ENCODE results near the gene PRKN. TPM values are rescaled to one million over a fixed set of nuclear protein-coding genes. Genes with fewer than 3 reads are reported as not detected.

The PRKN gene
- total RNA-seq, 1 experiment from 2014 or later: 1.2 TPM

GRCh38 chr6:161755080-161755479, 972.5 kb downstream of the PRKN start:
- ChIA-PET CTCF (no interaction called here), POLR2A (ENCODE audit: low non-redundant PET) (no interaction called here)
- H3K36me3 ChIP-seq (ENCODE audit: insufficient read depth, low read length, poor library complexity, severe bottlenecking): no peaks in the 10 kb centered on the region
- no peak overlapping the region for H3K27ac ChIP-seq (ENCODE audit: low read depth, low read length, poor library complexity, severe bottlenecking)
- no peak for TF ChIP-seq CTCF (conservative IDR thresholded peaks at IDR 0.05; ENCODE audit: low read depth, low read length)
- no peak for TF ChIP-seq EZH2 (IDR thresholded peaks at IDR 0.05; ENCODE audit: borderline replicate concordance, low read depth, low read length, poor library complexity, severe bottlenecking)
- no peaks in the 10 kb centered on the region for H3K27me3 ChIP-seq (replicated peaks; ENCODE audit: insufficient read depth, low read depth, low read length, poor library complexity)
- no peak overlapping the region for H3K4me3 ChIP-seq (ENCODE audit: low read depth, low read length, poor library complexity, severe bottlenecking)
- intact Hi-C loops (cut with micrococcal nuclease; ENCODE audit: unreplicated experiment): no loop called here
- DNase-seq (ENCODE audit: low spot score): no peak
- no peaks in the 10 kb centered on the region for H3K4me1 ChIP-seq (ENCODE audit: insufficient read depth, low read length, poor library complexity, severe bottlenecking)
- H3K9me3 ChIP-seq (ENCODE audit: low read depth, low read length, poor library complexity, severe bottlenecking): no peaks in the 10 kb centered on the region
- BruUV-seq (replicated peaks): no TSS peak

- ChIA-PET POLR2A (ENCODE audit: low non-redundant PET) (no interaction called here), CTCF (no interaction called here)
- intact Hi-C loops (cut with micrococcal nuclease; ENCODE audit: unreplicated experiment): no loop called here
- no peaks in the 10 kb centered on the region for H3K9me3 ChIP-seq (ENCODE audit: low read depth, low read length, poor library complexity, severe bottlenecking)
- H3K27ac ChIP-seq (ENCODE audit: low read depth, low read length, poor library complexity, severe bottlenecking): no peak overlapping the region
- BruUV-seq (replicated peaks): no TSS peak
- no peaks in the 10 kb centered on the region for H3K4me1 ChIP-seq (ENCODE audit: insufficient read depth, low read length, poor library complexity, severe bottlenecking)
- H3K27me3 ChIP-seq (replicated peaks; ENCODE audit: insufficient read depth, low read depth, low read length, poor library complexity): no peaks in the 10 kb centered on the region
- H3K4me3 ChIP-seq (ENCODE audit: low read depth, low read length, poor library complexity, severe bottlenecking): no peak overlapping the region
- no peak for DNase-seq (ENCODE audit: low spot score)
- no peaks in the 10 kb centered on the region for H3K36me3 ChIP-seq (ENCODE audit: insufficient read depth, low read length, poor library complexity, severe bottlenecking)
- no peak for TF ChIP-seq EZH2 (IDR thresholded peaks at IDR 0.05; ENCODE audit: borderline replicate concordance, low read depth, low read length, poor library complexity, severe bottlenecking)
- no peak for TF ChIP-seq CTCF (conservative IDR thresholded peaks at IDR 0.05; ENCODE audit: low read depth, low read length)
These were observed 976.9 kb downstream of the PRKN start for GRCh38 chr6:161750686-161751085.

GRCh38 chr6:161749576-161749975, 978.0 kb downstream of the PRKN start:
- intact Hi-C loops (cut with micrococcal nuclease; ENCODE audit: unreplicated experiment): loop anchor here (2.0 to 5.0 kb wide), 2 partner anchors 173 to 319 kb away; no protein-coding TSS in a partner anchor
- Histone ChIP-seq H3K27me3 (replicated peaks; ENCODE audit: insufficient read depth, low read depth, low read length, poor library complexity) (no peaks in the 10 kb centered on the region), H3K4me3 (ENCODE audit: low read depth, low read length, poor library complexity, severe bottlenecking) (no peak overlapping the region), H3K9me3 (ENCODE audit: low read depth, low read length, poor library complexity, severe bottlenecking) (no peaks in the 10 kb centered on the region), H3K4me1 (ENCODE audit: insufficient read depth, low read length, poor library complexity, severe bottlenecking) (no peaks in the 10 kb centered on the region), H3K36me3 (ENCODE audit: insufficient read depth, low read length, poor library complexity, severe bottlenecking) (no peaks in the 10 kb centered on the region), H3K27ac (ENCODE audit: low read depth, low read length, poor library complexity, severe bottlenecking) (no peak overlapping the region)
- DNase-seq (ENCODE audit: low spot score): no peak
- ChIA-PET CTCF (no interaction called here), POLR2A (ENCODE audit: low non-redundant PET) (no interaction called here)
- TF ChIP-seq EZH2 (IDR thresholded peaks at IDR 0.05; ENCODE audit: borderline replicate concordance, low read depth, low read length, poor library complexity, severe bottlenecking) (no peak), CTCF (conservative IDR thresholded peaks at IDR 0.05; ENCODE audit: low read depth, low read length) (no peak)
- BruUV-seq (replicated peaks): no TSS peak

All from A673 (cell line).